Measurements from ENCODE around the gene PTPRE. TPM values are rescaled to one million over a fixed set of nuclear protein-coding genes. Genes with fewer than 3 reads are reported as not detected.

Gene PTPRE
- total RNA-seq, 1 donor from 2014 or later: 13.8 TPM

DNA sequence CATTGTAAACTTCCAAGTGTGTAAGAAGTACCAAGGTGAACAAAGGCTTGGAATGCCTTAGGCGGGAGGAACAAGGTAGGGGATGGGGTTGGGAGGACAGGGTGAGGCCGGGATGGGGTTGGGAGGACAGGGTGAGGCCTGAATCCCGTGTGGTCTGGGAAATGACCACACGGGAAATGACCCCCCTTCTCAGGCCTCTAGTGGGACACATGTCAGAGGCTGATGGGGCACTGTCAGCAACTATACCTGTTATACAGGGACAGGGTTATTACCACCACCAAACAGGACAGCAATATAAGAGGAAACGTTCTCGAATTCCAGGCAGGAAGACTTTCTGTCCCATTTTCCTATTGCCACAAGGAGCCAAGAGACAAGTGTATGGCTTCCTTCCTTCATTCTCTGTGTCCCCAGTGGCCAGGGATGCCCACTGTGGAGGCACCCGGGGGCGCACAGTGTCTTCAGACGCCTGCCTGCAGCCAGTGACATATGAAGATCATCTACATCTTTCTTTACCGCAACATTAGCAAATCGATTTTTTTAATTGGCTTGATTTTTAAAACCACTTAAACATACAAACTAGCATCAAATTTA, 218.0 kb downstream of the PTPRE start:
- Histone ChIP-seq H3K27me3 (ENCODE audit: low read depth) (peaks cover 60% of the 10 kb centered on the region), H3K4me3 (peak overlapping the region; percentile 75), H3K27ac (replicated peaks) (no peak overlapping the region), H3K9me3 (replicated peaks) (no peaks in the 10 kb centered on the region), H3K4me1 (peaks cover 22% of the 10 kb centered on the region), H3K36me3 (no peaks in the 10 kb centered on the region)
- DNase-seq: no peak
- intact Hi-C loops (cut with micrococcal nuclease): no loop called here
- TF ChIP-seq, protein P1, sequence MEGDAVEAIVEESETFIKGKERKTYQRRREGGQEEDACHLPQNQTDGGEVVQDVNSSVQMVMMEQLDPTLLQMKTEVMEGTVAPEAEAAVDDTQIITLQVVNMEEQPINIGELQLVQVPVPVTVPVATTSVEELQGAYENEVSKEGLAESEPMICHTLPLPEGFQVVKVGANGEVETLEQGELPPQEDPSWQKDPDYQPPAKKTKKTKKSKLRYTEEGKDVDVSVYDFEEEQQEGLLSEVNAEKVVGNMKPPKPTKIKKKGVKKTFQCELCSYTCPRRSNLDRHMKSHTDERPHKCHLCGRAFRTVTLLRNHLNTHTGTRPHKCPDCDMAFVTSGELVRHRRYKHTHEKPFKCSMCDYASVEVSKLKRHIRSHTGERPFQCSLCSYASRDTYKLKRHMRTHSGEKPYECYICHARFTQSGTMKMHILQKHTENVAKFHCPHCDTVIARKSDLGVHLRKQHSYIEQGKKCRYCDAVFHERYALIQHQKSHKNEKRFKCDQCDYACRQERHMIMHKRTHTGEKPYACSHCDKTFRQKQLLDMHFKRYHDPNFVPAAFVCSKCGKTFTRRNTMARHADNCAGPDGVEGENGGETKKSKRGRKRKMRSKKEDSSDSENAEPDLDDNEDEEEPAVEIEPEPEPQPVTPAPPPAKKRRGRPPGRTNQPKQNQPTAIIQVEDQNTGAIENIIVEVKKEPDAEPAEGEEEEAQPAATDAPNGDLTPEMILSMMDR (IDR thresholded peaks at IDR 0.05; ENCODE audit: borderline replicate concordance): no peak

DNA sequence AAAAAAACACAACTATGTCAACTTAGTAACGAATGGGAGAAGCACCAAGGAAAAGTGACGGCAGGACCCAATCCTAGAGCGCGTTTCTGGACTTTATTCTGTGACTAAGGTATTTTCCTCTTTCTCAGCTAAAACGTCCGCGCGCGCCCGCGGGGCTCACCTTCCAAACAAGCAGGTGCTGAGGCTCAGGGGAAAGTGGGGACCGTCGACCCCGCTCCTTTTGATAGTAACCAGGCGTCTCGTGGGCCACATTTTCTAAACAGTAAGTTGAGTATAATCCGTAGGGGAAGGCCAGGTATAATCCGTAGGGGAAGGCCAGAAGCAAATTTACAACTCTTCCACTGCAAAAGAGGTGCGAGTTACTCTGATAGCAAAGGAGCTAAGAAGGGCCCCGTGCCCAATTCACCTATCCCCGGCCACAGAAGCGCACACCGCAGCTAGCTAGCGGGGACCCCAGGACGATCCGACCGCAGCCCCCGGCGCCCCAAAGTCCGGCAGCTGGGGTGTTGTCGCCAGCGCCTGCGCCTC, 218.6 kb downstream of the PTPRE start:
- no peak for DNase-seq
- Histone ChIP-seq H3K4me3 (peak overlapping the region; percentile 75), H3K36me3 (no peaks in the 10 kb centered on the region), H3K4me1 (peaks cover 22% of the 10 kb centered on the region), H3K9me3 (replicated peaks) (no peaks in the 10 kb centered on the region), H3K27me3 (ENCODE audit: low read depth) (peaks cover 55% of the 10 kb centered on the region), H3K27ac (replicated peaks) (no peak overlapping the region)
- intact Hi-C loops (cut with micrococcal nuclease): no loop called here
- TF ChIP-seq, protein P1 (IDR thresholded peaks at IDR 0.05; ENCODE audit: borderline replicate concordance): no peak

DNA sequence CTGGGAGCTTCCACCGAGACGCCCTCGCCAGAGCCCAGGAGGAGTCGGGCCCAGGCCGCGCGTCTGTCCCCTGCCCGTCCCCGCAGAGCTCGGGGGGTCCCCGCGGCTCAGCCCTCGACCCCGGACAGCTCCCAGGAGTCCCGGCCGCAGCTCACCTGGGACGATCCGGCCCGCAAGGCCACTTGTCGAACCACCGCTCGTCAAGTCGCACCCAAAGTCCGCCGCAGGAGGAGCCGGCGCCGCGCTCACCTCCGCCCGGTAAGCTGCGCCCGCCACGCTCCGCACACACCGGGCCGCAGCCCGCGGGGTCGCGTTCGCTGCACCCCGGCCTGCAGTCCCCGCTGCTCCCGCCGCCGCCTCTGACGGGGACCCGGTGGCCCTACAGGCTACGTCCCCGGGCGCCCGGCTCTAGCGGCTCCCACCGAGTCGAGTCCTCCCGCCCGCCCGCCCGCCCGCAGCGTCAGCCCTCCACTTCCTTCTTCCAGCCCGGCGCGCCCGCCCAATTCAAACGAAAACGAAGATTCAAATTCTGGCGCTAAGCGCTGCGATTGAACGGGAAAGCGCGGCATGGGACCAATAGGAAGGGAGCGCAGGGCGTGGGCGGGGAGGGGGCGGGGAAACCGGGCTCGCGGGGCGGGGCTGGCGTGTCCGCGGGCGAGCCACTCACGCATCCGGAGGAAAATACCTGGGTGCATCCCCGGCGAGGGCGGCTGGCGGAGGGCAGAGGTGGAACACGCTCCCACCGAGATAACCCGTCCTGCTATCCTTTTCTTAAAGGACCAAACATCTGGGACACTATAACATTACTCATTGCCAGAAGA, 219.3 kb downstream of the PTPRE start, which contains the start of gene MKI67:
Gene MKI67 (minus strand): TSS at position 480 of the 821 bp plus-strand sequence. CDS start 756 bp downstream, outside the sequence.
- intact Hi-C loops (cut with micrococcal nuclease): no loop called here
- Histone ChIP-seq H3K27me3 (ENCODE audit: low read depth) (peaks cover 48% of the 10 kb centered on the region), H3K4me3 (peak within 1 kb of the TSS; percentile 75), H3K9me3 (replicated peaks) (no peaks in the 10 kb centered on the region), H3K27ac (replicated peaks) (no peak within 1 kb of the TSS), H3K4me1 (peaks cover 22% of the 10 kb centered on the region), H3K36me3 (no peaks in the 10 kb centered on the region)
- TF ChIP-seq, protein P1 (IDR thresholded peaks at IDR 0.05; ENCODE audit: borderline replicate concordance): no peak
- DNase-seq: peak; percentile 78

DNA sequence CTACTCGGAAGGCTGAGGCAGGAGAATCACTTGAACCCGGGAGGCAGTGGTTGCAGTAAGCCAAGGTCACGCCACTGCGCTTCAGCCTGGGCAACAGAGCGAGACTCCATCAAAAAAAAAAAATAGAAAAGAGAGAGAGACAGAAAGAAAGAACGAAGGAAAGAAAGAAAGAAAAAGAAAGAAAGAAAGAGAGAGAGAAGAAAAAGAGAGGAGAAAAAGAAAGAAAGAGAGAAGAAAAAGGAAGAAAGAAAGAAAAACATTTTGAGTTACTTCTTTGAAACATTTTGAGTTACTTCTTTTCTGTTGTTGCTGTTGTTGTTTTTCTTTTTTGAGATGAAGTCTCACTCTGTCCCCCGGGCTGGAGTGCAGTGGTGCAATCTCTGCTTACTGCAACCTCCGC, 221.7 kb downstream of the PTPRE start:
- no peak for DNase-seq
- TF ChIP-seq, protein P1 (IDR thresholded peaks at IDR 0.05; ENCODE audit: borderline replicate concordance): no peak

DNA sequence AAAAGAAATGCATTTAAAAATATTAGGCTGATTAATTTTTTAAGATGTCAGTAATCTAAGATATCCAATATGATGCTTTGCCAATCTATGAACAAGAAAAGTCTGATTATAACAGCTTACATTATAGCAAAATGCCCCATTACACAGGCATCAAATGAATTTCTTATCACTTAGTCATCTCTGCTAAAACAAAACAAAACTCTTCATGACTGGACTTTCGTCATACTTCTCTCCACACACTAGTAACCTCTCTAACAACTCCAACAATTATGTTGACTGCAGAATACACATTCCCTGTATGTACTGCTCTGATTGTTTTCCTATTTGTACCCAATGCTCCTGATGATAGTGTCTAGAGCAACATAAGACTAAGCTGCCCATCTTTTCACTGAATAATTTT, 223.1 kb downstream of the PTPRE start:
- intact Hi-C loops (cut with micrococcal nuclease): no loop called here
- no peak for DNase-seq
- Histone ChIP-seq H3K4me1 (peaks cover 18% of the 10 kb centered on the region), H3K27ac (replicated peaks) (no peak overlapping the region), H3K36me3 (no peaks in the 10 kb centered on the region), H3K4me3 (no peak overlapping the region), H3K9me3 (replicated peaks) (no peaks in the 10 kb centered on the region), H3K27me3 (ENCODE audit: low read depth) (peaks cover 26% of the 10 kb centered on the region)
- TF ChIP-seq, protein P1 (IDR thresholded peaks at IDR 0.05; ENCODE audit: borderline replicate concordance): no peak

More for the DNA sequence above, 221.7 kb downstream of the PTPRE start:
- Histone ChIP-seq H3K27ac (replicated peaks) (no peak overlapping the region), H3K4me1 (peaks cover 22% of the 10 kb centered on the region), H3K27me3 (ENCODE audit: low read depth) (peaks cover 35% of the 10 kb centered on the region), H3K36me3 (no peaks in the 10 kb centered on the region), H3K4me3 (no peak overlapping the region), H3K9me3 (replicated peaks) (no peaks in the 10 kb centered on the region)
- intact Hi-C loops (cut with micrococcal nuclease): no loop called here

Other genes starting within 250 kb of the PTPRE start
- 0.08 TPM for gene FOXI2, start 169.9 kb upstream of the PTPRE start, total RNA-seq
- gene CLRN3, start 14.2 kb upstream of the PTPRE start, total RNA-seq: not detected
- 1.2 TPM for gene MKI67, start 219.3 kb downstream of the PTPRE start, total RNA-seq